Measurements from ENCODE around the gene TRIM58.

The TRIM58 gene

GRCh38 chr1:247884797-247885413 is 27.9 kb downstream of the TRIM58 start:
- no peak for DNase-seq (ENCODE audit: low read depth)

- no peak for DNase-seq (ENCODE audit: low read depth)
Measured at GRCh38 chr1:247895163-247895637, 38.2 kb downstream of the TRIM58 start, which contains the start of gene OR2W3. Gene OR2W3 (plus strand): TSS chr1:247895587. CDS start chr1:247895587, 0 bp downstream.

DNA sequence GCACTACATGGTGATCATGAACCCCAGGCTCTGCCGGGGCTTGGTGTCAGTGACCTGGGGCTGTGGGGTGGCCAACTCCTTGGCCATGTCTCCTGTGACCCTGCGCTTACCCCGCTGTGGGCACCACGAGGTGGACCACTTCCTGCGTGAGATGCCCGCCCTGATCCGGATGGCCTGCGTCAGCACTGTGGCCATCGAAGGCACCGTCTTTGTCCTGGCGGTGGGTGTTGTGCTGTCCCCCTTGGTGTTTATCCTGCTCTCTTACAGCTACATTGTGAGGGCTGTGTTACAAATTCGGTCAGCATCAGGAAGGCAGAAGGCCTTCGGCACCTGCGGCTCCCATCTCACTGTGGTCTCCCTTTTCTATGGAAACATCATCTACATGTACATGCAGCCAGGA is 39.0 kb downstream of the TRIM58 start:
- DNase-seq (ENCODE audit: low read depth): no peak

GRCh38 chr1:247904122-247904521 is 47.1 kb downstream of the TRIM58 start:
- no peak for DNase-seq (ENCODE audit: low read depth)

DNA sequence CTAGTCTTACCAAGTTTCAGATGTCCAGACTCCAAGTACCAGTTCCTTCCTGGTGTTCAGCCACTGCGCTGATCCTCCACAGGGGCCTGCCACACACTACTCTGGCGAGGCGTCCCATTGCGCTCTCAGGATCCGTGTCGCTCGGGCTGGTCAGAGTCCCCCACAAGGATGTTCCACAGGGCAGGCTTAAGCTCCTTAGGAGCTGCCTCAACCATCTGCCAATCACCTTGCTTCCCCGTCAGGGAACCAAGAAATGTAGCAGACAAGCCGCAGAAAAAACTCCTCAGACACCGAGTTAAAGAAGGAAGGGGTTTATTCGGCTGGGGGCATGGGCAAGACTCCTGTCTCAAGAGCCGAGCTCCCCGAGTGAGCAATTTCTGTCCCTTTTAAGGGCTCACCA is 48.2 kb downstream of the TRIM58 start:
- DNase-seq (ENCODE audit: low read depth): no peak

- no peak for DNase-seq (ENCODE audit: low read depth)
Measured at GRCh38 chr1:247905910-247906503, 49.0 kb downstream of the TRIM58 start.

GRCh38 chr1:247906504-247907047 is 49.6 kb downstream of the TRIM58 start:
- no peak for DNase-seq (ENCODE audit: low read depth)

DNA sequence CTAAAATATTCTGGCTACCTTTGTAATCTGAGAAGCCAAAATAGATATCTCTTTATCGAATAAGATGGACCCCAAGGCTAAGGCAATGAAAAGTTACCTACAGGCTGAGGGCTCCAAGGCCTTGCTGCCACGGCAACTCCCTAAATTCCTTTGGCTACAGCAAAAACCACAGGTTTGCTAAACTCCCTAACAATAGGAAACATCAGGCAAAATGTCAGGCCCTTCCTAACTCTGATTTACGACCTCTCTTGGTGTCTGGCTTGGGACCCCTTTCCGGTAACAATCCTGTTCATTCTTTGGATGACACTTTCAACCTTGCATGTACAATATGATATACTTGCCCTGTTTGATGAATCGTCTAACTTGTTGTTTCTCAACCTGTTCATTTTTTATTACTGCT is 51.8 kb downstream of the TRIM58 start:
- no peak for DNase-seq (ENCODE audit: low read depth)

- no peak for DNase-seq (ENCODE audit: low read depth)
Measured at GRCh38 chr1:247913786-247914185, 56.8 kb downstream of the TRIM58 start.

DNA sequence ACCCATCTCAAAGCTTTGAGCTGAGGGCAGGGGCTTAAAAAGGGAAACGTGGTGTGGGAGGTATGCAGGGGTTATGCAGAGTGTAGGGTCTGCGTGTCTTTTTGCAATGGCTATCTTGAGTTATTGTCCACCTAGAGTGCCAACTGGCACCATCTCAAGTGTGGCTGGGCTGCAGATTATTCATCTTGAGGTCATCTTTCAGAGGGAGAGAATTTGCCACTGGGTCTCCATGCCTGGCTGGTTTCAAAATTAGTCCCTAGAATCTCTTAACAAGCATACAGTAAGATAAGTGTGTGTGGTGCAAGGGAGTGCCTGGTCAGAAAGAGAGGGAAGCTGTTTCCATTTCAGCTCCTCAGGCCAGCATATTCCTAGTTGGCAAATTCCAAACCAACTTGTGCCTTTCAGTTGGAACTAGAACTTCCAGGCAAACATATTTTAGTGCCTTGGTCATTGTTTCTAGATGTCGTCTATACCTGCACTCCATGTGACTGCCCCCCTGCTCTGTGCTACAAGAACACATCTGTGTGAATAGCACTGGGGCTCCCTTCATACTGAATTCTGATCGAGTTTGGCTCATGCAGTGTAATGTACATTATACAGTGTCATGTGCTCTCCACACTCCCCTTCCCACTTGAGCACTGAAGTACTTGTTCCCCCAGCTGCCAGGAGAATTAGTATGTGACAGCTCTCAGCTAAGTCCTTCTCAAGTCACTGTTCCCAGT is 58.1 kb downstream of the TRIM58 start:
- DNase-seq (ENCODE audit: low read depth): no peak

DNA sequence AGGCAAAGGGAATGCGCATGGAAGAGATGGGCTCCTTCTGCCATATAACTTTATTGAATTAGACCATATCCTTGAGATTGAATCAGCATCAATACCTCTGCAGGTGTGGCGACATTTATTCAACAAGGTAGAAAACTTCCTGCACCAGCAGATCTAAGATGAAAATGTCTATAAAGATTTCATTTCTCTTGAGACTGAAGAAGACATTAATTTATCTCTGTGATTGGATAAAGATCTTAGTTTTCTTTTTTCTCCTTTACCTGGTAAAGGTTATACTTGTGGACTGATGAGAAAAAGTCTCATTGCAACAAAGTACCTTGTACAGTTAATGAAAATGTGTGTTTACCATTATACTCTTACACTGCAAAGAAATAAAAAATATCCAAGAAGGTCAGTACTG is 63.0 kb downstream of the TRIM58 start, which contains the start of gene OR2T8:
Gene OR2T8 (plus strand): TSS at position 301 of the 400 bp plus-strand sequence. CDS start 766 bp downstream, outside the sequence.
- DNase-seq (ENCODE audit: low read depth): no peak

- no peak for DNase-seq (ENCODE audit: low read depth)
Measured at GRCh38 chr1:247923941-247924340, 67.0 kb downstream of the TRIM58 start.

DNA sequence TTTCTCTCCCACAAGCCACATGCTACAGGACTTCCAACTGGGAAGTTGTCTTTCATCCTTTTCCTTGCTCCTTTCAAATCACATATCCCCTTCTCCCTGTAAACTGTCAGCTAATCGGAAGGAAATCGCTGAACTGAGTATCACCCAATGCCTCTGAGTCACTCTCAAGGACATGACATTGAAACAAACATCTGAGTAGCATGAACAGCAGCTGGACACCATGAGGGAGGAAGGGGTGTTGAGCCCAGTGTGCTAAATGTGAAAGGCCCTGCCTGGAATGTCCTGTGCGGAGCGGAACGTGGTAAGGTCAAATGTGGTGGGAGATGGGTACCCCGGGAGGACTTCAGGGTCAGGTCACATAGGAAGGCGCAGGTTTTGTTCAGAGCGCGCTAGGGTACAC is 67.9 kb downstream of the TRIM58 start, which contains the start of gene OR2AJ1:
Gene OR2AJ1 (plus strand): TSS at position 22 of the 400 bp plus-strand sequence. CDS start 8,880 bp downstream, outside the sequence.
- no peak for DNase-seq (ENCODE audit: low read depth)

Measured in fibroblast of gingiva (primary cell).